HG02981 (cell line): Measurements from ENCODE around the gene ARHGEF2.

Source experiments
- ATAC-seq: cut with Tn5 transposase; IDR thresholded peaks from one replicate; pipeline ENCODE4 v1.9.1; 2021; ENCODE audit warnings: mild to moderate bottlenecking, moderate library complexity; ENCODE audit not compliant: unreplicated experiment

The ARHGEF2 gene

DNA sequence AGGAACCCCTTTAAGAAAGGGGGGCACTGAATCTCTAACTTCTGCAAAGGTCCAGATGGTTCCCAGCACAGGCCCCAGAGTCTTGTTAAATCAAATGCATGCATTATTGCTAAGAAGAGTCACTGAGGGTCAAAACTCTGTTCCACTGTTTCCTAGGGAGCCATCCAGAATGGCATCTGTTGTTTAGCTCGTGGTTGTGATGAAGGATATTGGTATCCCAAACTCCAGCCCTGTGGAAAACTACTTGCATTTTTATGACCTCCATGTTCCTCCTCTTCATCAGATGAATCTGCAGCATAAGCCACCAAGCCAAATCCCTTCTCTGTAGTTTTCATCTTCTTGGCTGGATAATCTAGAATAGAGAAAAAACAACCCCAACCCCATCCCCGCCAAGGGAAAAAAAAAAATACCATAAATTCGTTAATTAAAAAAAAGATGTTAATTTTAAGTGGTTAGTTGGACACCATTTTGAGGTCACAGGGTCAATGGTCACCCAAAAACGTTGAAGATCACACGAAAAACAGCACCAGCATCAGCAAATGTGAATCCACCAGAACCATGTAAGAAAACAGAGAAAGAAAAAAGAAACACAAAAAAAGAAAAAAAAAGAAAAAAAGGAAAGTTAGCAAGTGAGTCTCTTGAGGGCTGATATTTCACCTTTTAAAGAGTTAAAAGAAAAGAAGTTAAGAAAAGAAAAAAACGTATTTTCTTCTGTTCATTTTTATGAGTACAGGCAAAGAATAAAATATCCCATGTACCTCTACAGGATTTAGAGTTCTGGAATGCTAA is 64.2 kb downstream of the ARHGEF2 start:
- no peak for ATAC-seq

DNA sequence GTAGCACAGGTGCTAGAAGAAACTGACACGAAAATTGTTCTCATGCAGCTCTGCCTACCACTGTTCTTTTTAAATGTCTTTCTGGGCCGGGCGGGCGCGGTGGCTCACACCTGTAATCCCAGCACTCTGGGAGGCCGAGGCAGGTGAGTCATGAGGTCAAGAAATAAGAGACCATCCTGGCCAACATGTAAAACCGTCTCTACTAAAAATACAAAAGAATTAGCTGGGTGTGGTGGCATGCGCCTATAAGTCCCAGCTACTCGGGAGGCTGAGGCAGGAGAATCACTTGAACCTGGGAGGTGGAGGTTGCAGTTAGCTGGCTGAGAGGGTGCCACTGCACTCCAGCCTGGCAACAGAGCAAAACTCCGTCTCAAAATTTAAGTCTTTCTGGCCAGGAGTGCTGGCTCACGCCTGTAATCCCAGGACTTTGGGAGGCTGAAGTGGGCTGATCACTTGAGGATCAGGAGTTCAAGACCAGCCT is 66.3 kb downstream of the ARHGEF2 start:
- no peak for ATAC-seq

- ATAC-seq: peak; percentile 87
Measured at GRCh38 chr1:155911156-155912055, 66.9 kb downstream of the ARHGEF2 start, which contains the start of gene RIT1. Gene RIT1 (minus strand): TSS chr1:155911349. CDS start chr1:155910761, 588 bp downstream.

GRCh38 chr1:155910621-155911121 is 67.7 kb downstream of the ARHGEF2 start:
- no peak for ATAC-seq

DNA sequence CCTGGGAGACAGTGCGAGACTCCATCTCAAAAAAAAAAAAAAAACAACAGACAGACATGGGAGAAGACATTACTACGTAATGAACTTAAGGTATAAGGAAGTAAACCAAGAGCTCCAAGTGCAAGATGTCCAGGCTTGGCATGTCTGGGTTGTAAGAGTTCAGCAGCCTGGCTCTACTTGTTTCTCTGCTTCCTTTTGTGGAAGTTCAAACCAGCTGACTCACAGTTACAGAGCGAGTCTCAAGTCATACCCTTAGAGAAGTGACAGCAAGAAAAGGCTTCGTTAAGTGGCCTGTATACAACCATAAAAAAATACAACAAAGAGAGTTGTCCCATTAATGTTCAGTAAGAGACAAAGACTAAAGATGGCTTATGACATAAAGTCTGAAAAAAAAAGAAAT is 68.5 kb downstream of the ARHGEF2 start:
- no peak for ATAC-seq

- ATAC-seq: no peak
Measured at GRCh38 chr1:155904261-155904660, 74.1 kb downstream of the ARHGEF2 start.

DNA sequence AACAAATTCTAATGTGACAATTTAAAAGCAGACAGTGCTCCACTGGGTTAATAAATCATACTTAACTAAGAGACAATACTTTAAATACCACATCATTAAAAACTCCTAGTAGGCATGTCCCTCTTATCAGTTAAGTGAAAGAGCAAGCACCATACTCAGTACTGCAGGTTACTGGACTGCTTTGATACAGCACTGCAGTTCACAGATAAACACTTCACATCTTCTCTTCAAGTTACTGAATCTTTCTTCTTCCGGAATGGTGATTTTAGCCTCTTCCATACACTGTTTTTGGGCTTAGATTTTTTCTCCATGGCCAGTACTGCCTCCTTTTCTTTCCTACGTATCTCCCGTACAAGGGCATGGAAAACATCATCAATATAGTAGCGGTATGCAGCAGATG is 78.2 kb downstream of the ARHGEF2 start:
- no peak for ATAC-seq

GRCh38 chr1:155899683-155900082 is 78.7 kb downstream of the ARHGEF2 start:
- ATAC-seq: no peak

DNA sequence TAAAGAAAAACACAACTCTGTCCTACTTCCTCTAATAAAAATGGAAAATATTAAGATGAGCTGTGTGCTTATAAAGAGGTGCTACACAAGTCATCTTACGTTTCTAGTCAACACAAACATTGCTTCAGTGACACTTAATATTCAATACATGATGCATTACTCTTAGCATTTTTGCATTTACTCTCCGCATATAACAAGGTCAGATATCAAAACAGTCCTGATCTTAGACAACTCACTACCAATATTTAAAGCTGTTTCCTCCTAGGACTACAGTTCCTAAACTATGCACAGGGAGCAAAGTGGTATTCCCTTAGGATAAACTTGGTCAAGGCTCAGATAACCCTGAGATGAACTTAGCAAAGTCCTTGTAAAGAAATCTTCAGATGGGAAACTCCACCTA is 79.5 kb downstream of the ARHGEF2 start:
- ATAC-seq: no peak

DNA sequence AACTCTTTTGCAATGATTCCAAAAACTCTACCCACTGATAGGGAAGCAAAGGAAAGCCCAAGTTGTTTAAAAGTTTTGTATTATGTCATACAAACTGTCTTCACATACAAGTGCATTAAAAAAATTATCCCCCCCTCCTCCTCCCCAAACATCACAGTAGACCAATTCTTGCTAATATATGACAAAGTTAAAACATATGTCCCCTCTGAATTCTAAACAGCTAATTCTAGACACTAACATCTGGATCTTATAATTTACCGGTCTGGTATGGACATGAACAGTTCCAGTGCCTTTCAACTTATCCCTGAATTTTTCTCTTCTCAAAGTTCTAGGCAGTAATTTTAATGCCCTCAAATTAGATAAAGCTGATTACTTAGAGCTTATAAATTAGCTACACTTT is 80.6 kb downstream of the ARHGEF2 start:
- no peak for ATAC-seq
